ENCODE results near the gene FARS2. TPM values are rescaled to one million over a fixed set of nuclear protein-coding genes. Genes with fewer than 3 reads are reported as not detected.

Gene FARS2
- total RNA-seq, 6 donors from 2014 or later, result 16.4 to 34.6 (median 19.9) TPM

- ATAC-seq (ENCODE audit: low FRiP score in 2 of 2), result no peak
- Histone ChIP-seq H3K9me3 (no peaks in the 10 kb centered on the region), H3K27ac (no peak overlapping the region), H3K27me3 (no peaks in the 10 kb centered on the region), H3K4me1 (peaks cover 0 to 6% (median 4%) of the 10 kb centered on the region in 4 donors), H3K4me3 (no peak overlapping the region), H3K36me3 (peaks cover 0 to 7% (median 0%) of the 10 kb centered on the region in 4 donors)
- 59 to 89% methylated on average over 3 of the region's 3 CpGs for WGBS, 2 donors
- DNase-seq, result no peak
- TF ChIP-seq EP300 (IDR thresholded peaks at IDR 0.05) (no peak), POLR2A (IDR thresholded peaks at IDR 0.05) (no peak), POLR2AphosphoS5 (IDR thresholded peaks at IDR 0.05) (no peak), CTCF (IDR thresholded peaks at IDR 0.05) (no peak)
Observed at GRCh38 chr6:5366941-5367340, 105.6 kb downstream of the FARS2 start.

GRCh38 chr6:5367510-5367909 is 106.2 kb downstream of the FARS2 start:
- 86 to 91% methylated on average over 2 of the region's 2 CpGs for WGBS, 2 donors
- H3K27me3 ChIP-seq, result no peaks in the 10 kb centered on the region

GRCh38 chr6:5373430-5373829 is 112.1 kb downstream of the FARS2 start:
- WGBS, 2 donors, result 78 to 85% methylated on average over 2 of the region's 2 CpGs

More at GRCh38 chr6:5367510-5367909, 106.2 kb downstream of the FARS2 start:
- TF ChIP-seq EP300 (IDR thresholded peaks at IDR 0.05), result no peak
- no peak for TF ChIP-seq CTCF (IDR thresholded peaks at IDR 0.05)
- TF ChIP-seq POLR2A (IDR thresholded peaks at IDR 0.05), result no peak
- no peak for TF ChIP-seq POLR2AphosphoS5 (IDR thresholded peaks at IDR 0.05)
- Histone ChIP-seq H3K4me1 (peaks cover 0 to 6% (median 4%) of the 10 kb centered on the region in 4 donors), H3K9me3 (no peaks in the 10 kb centered on the region), H3K27ac (no peak overlapping the region), H3K36me3 (peaks cover 0 to 7% (median 0%) of the 10 kb centered on the region in 4 donors), H3K4me3 (no peak overlapping the region)
- ATAC-seq (ENCODE audit: low FRiP score in 2 of 2) (no peak), DNase-seq (no peak)

GRCh38 chr6:5378331-5378730 is 117.0 kb downstream of the FARS2 start:
- no peaks in the 10 kb centered on the region for H3K9me3 ChIP-seq
- H3K27ac ChIP-seq, result no peak overlapping the region
- DNase-seq, result no peak
- no peaks in the 10 kb centered on the region for H3K4me1 ChIP-seq
- no peak overlapping the region for H3K4me3 ChIP-seq
- TF ChIP-seq CTCF (IDR thresholded peaks at IDR 0.05) (no peak), EP300 (IDR thresholded peaks at IDR 0.05) (no peak), POLR2AphosphoS5 (IDR thresholded peaks at IDR 0.05) (no peak), POLR2A (IDR thresholded peaks at IDR 0.05) (no peak)
- no peak for ATAC-seq (ENCODE audit: low FRiP score in 2 of 2)
- WGBS, 2 donors, result 80 to 82% methylated on average over 6 of the region's 6 CpGs
- H3K27me3 ChIP-seq, result no peaks in the 10 kb centered on the region
- H3K36me3 ChIP-seq, result no peaks in the 10 kb centered on the region

More at GRCh38 chr6:5373430-5373829, 112.1 kb downstream of the FARS2 start:
- H3K36me3 ChIP-seq, result peaks cover 0 to 7% (median 0%) of the 10 kb centered on the region in 4 donors
- H3K27ac ChIP-seq, result no peak overlapping the region
- no peak overlapping the region for H3K4me3 ChIP-seq
- no peaks in the 10 kb centered on the region for H3K4me1 ChIP-seq
- no peak for TF ChIP-seq POLR2A (IDR thresholded peaks at IDR 0.05)
- no peak for TF ChIP-seq CTCF (IDR thresholded peaks at IDR 0.05)
- no peak for TF ChIP-seq POLR2AphosphoS5 (IDR thresholded peaks at IDR 0.05)
- no peak for TF ChIP-seq EP300 (IDR thresholded peaks at IDR 0.05)
- H3K27me3 ChIP-seq, result no peaks in the 10 kb centered on the region
- H3K9me3 ChIP-seq, result no peaks in the 10 kb centered on the region
- DNase-seq (no peak), ATAC-seq (ENCODE audit: low FRiP score in 2 of 2) (no peak)

- TF ChIP-seq POLR2AphosphoS5 (IDR thresholded peaks at IDR 0.05) (no peak), CTCF (IDR thresholded peaks at IDR 0.05) (peak; percentile 16 to 44 (median 36))
- H3K4me1 ChIP-seq, result no peaks in the 10 kb centered on the region
- no peak for ATAC-seq (ENCODE audit: low FRiP score in 2 of 2)
- no peaks in the 10 kb centered on the region for H3K36me3 ChIP-seq
- no peak overlapping the region for H3K27ac ChIP-seq
- H3K4me3 ChIP-seq, result no peak overlapping the region
- no peaks in the 10 kb centered on the region for H3K9me3 ChIP-seq
- H3K27me3 ChIP-seq, result no peaks in the 10 kb centered on the region
- 66 to 68% methylated on average over 3 of the region's 3 CpGs for WGBS, 2 donors
- no peak for DNase-seq
Observed at GRCh38 chr6:5379647-5380242, 118.4 kb downstream of the FARS2 start.
